Ovary (tissue), 9 donors: ENCODE data around the gene RNU1-3. TPM values are rescaled to one million over a fixed set of nuclear protein-coding genes. Genes with fewer than 3 reads are reported as not detected.
"Not testable (repeated sequence)": the region's sequence is repeated elsewhere in the genome, so short reads cannot be mapped to it uniquely, and the experiment has no call there.

Source experiments
- DNase-seq, 5 donors: peaks; one replicate each; pipeline ENCODE4 v3.0.0-alpha.2; 2019 to 2020
- H3K27ac ChIP-seq, 2 donors: fragments of 200-600 bp; one replicate each; pipeline versions ENCODE4 v1.5.1 to v1.8.0; 2019 to 2022
- H3K27me3 ChIP-seq: fragments of 200-600 bp; one replicate; pipeline ENCODE4 v1.8.0; 2022
- H3K36me3 ChIP-seq: fragments of 200-600 bp; sonication (generic); one replicate; pipeline ENCODE4 v1.5.1; 2019
- H3K4me1 ChIP-seq: one replicate; pipeline ENCODE4 v1.8.1; 2013; ENCODE audit warnings: mild to moderate bottlenecking, moderate library complexity; ENCODE audit not compliant: insufficient read depth
- H3K4me3 ChIP-seq: fragments of 200-600 bp; sonication (generic); one replicate; pipeline ENCODE4 v1.5.1; 2017
- H3K9me3 ChIP-seq, 2 donors: fragments of 200-600 bp in 1 of 2; sonication (generic) in 1 of 2; one replicate each; pipeline versions ENCODE4 v1.5.1 to v1.8.1; 2013 to 2019; ENCODE audit warnings: mild to moderate bottlenecking in 1 of 2, moderate library complexity in 1 of 2
- CTCF ChIP-seq, 3 donors: fragments of 450-650 bp in 2 of 3; fragments of 200-600 bp in 1 of 3; IDR thresholded peaks; one replicate each; pipeline versions ENCODE4 v1.5.1 to v1.8.0; 2016 to 2022; ENCODE audit warnings: antibody characterized with exemption in 3 of 3, mild to moderate bottlenecking in 1 of 3
- EP300 ChIP-seq: sonication (generic); formaldehyde crosslinking; IDR thresholded peaks from one replicate; pipeline ENCODE4 v1.6.1; 2017; ENCODE audit warnings: antibody characterized with exemption
- POLR2A ChIP-seq: fragments of 450-650 bp; IDR thresholded peaks from one replicate; pipeline ENCODE4 v1.6.1; 2017; ENCODE audit warnings: antibody characterized with exemption, mild to moderate bottlenecking, moderate library complexity
- whole genome bisulfite sequencing, 3 donors: extraction: QIAGEN DNeasy Blood & Tissue Kit in 1 of 3; methylation state at CpG; one replicate each; pipeline versions ENCODE4 v1.1.5 to v1.1.7; 2013 to 2017; 5-methylcytosine and 5-hydroxymethylcytosine counted together
- intact Hi-C, 4 donors: fragments of 100-400 bp; cut with DNase I; formaldehyde crosslinking; loops; one replicate each; pipeline versions ENCODE4 v1.11.0 to v1.15.1; 2022 to 2023
- polyA plus RNA-seq, 2 donors: library from polyadenylated mRNA; stranded (reverse); fragments of 200-250 nt in 1 of 2; fragments of 350-450 nt in 1 of 2; fragmentation: Illumina TruSeq in 1 of 2; extraction: RNeasy Lipid Tissue Mini Kit (QIAGEN cat#74804) in 1 of 2; gene quantifications; one replicate each; pipeline ENCODE4 v1.2.3, GENCODE V29; 2013 to 2014
- total RNA-seq, 7 donors: library from RNA; depleted of rRNA in 2 of 7; stranded (reverse); fragments of >200 nt in 2 of 7; fragmentation: NEBNext Ultra II Directional in 3 of 7; extraction: Animal tissue kit (Norgen Biotek cat#: 25700) in 3 of 7; gene quantifications; one replicate each; pipeline versions ENCODE4 v1.1.0 to v1.2.4, GENCODE V29; 2016 to 2023
- donor health status: DM: no; HTN: no; CAD: no; lungs with moderate emphysema.
- donor health status: DM: no; HTN: no; CAD: no.
- donor health status: Bipolar disorder and iron deficiency.
- donor health status: DM: yes; HTN: yes; CAD: no.
- donor health status: DM: no; HTN: no; CAD: no.
- donor health status: DM: yes; HTN: yes; CAD: no.

RNU1-3 gene
- total and polyA plus RNA-seq, 9 donors, result under 0.01 to 7,521 (median 3,807) TPM; not detected in 2

GRCh38 chr1:16644482-16645270 is 22.1 kb downstream of the RNU1-3 start:
- WGBS, 3 donors, result 2 to 7% (median 2%) methylated on average over 61 of the region's 61 CpGs
- H3K36me3 ChIP-seq, H3K27me3 ChIP-seq, H3K9me3 ChIP-seq, intact Hi-C loops: not testable (repeated sequence)
- peak; percentile 40 for TF ChIP-seq POLR2A
- TF ChIP-seq CTCF (IDR thresholded peaks at IDR 0.05), result peak; percentile 69 to 85 (median 69)
- peak; percentile 98 to 100 (median 99) for DNase-seq
- peak overlapping the region; percentile 53 for H3K4me3 ChIP-seq
- H3K27ac ChIP-seq, result peak overlapping the region; percentile 15 to 61
- peaks cover 12% of the 10 kb centered on the region for H3K4me1 ChIP-seq

- intact Hi-C loops, result no loop called here
- Histone ChIP-seq H3K27ac (peak overlapping the region; percentile 15 to 61), H3K36me3 (no peaks in the 10 kb centered on the region), H3K4me1 (peaks cover 12% of the 10 kb centered on the region), H3K9me3 (no peaks in the 10 kb centered on the region), H3K27me3 (no peaks in the 10 kb centered on the region), H3K4me3 (peak overlapping the region; percentile 53)
- no peak for DNase-seq
- TF ChIP-seq POLR2A, result no peak
- no peak for TF ChIP-seq CTCF (IDR thresholded peaks at IDR 0.05)
- TF ChIP-seq EP300, result no peak
- 0 to 1% (median 0%) methylated on average over 16 of the region's 16 CpGs for WGBS, 3 donors
Measured at GRCh38 chr1:16644193-16644481, 22.6 kb downstream of the RNU1-3 start.

GRCh38 chr1:16643476-16644192 is 23.1 kb downstream of the RNU1-3 start:
- H3K27me3 ChIP-seq, H3K9me3 ChIP-seq, intact Hi-C loops, H3K36me3 ChIP-seq: not testable (repeated sequence)
- DNase-seq, result peak; percentile 10 to 37 (median 31)
- 16 to 22% (median 17%) methylated on average over 12 of the region's 12 CpGs for WGBS, 3 donors
- Histone ChIP-seq H3K4me1 (peaks cover 12% of the 10 kb centered on the region), H3K27ac (peak overlapping the region in 1 of 2 donors; percentile 61), H3K4me3 (peak overlapping the region; percentile 53)

GRCh38 chr1:16643001-16643411 is 23.7 kb downstream of the RNU1-3 start:
- H3K9me3 ChIP-seq, H3K27ac ChIP-seq, H3K27me3 ChIP-seq, H3K4me3 ChIP-seq, H3K36me3 ChIP-seq, intact Hi-C loops: not testable (repeated sequence)
- H3K4me1 ChIP-seq, result peaks cover 12% of the 10 kb centered on the region
- WGBS, 3 donors, result 84 to 86% (median 85%) methylated on average over 4 of the region's 4 CpGs
- peak; percentile 16 to 51 (median 40) for DNase-seq

GRCh38 chr1:16642025-16642966 is 24.5 kb downstream of the RNU1-3 start:
- intact Hi-C loops, H3K36me3 ChIP-seq, H3K4me3 ChIP-seq, H3K27me3 ChIP-seq, H3K27ac ChIP-seq, H3K9me3 ChIP-seq: not testable (repeated sequence)
- 67 to 80% (median 69%) methylated on average over 6 to 8 of the region's 9 CpGs for whole genome bisulfite sequencing, 3 donors
- H3K4me1 ChIP-seq, result peaks cover 12% of the 10 kb centered on the region
- peak; percentile 9 to 42 (median 25) for DNase-seq

GRCh38 chr1:16641159-16641975 is 25.4 kb downstream of the RNU1-3 start:
- DNase-seq, intact Hi-C loops, H3K36me3 ChIP-seq, H3K4me3 ChIP-seq, H3K27ac ChIP-seq, H3K9me3 ChIP-seq, H3K27me3 ChIP-seq: not testable (repeated sequence)
- H3K4me1 ChIP-seq, result peaks cover 12% of the 10 kb centered on the region
- 72 to 83% (median 76%) methylated on average over 8 of the region's 8 CpGs for WGBS, 3 donors

- H3K4me3 ChIP-seq, H3K27ac ChIP-seq, H3K9me3 ChIP-seq, H3K36me3 ChIP-seq, H3K4me1 ChIP-seq, H3K27me3 ChIP-seq, intact Hi-C loops: not testable (repeated sequence)
- 70 to 78% (median 71%) methylated on average over 11 of the region's 11 CpGs for WGBS, 3 donors
- DNase-seq, result peak; percentile 11 to 37 (median 20)
Measured at GRCh38 chr1:16639091-16640031, 27.4 kb downstream of the RNU1-3 start.
